HCEC 1CT (cell line): ENCODE data around the gene GRIP2.

Experiments
- DNase-seq: peaks from one replicate; pipeline ENCODE4 v3.0.0-alpha.2; 2017

Gene GRIP2

DNA sequence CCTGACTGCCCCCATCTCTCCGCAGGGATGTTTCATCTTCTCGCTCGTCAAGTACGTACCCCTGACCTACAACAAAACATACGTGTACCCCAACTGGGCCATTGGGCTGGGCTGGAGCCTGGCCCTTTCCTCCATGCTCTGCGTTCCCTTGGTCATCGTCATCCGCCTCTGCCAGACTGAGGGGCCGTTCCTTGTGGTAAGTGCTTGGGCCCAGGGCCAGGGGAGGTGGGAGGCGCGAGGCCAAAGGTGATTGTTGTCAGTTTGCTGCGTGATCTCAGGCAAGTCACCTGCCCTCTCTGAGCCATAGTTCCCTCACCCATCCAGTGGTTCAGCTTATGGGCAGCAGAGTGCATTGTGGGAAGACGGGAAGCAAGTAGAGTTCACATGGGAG lies 58.5 kb downstream of the GRIP2 start:
- no peak for DNase-seq

DNA sequence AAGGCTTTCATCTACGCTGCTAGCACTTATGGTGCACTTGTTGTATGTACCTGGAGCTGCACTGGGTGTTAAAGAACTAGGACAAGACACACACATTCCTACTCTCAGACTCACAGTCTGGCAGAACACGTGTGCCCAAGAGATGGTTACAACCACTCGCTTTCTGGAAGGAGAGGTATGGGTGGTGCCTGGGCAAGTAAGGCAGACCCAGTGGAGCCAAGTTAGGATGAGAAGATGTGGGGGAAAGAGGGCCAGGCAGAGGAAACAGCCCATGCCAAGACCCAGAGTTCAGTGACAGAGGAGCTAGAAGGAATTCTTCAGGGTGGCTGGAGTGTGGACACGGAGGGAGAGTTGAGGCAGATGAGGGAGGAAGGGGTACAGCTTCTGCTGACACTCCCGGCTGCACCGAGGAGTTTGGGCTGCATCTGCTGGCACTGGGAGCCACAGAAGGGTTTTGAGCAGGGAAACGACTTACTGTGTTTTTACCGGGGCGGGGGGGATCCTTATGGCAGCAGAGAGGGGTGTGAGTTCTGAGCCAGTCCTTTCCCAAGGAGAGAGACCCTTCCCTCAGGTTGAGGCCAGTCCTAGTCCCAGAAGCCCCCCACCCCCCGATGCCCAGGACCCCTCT lies 59.0 kb downstream of the GRIP2 start:
- DNase-seq = no peak

DNA sequence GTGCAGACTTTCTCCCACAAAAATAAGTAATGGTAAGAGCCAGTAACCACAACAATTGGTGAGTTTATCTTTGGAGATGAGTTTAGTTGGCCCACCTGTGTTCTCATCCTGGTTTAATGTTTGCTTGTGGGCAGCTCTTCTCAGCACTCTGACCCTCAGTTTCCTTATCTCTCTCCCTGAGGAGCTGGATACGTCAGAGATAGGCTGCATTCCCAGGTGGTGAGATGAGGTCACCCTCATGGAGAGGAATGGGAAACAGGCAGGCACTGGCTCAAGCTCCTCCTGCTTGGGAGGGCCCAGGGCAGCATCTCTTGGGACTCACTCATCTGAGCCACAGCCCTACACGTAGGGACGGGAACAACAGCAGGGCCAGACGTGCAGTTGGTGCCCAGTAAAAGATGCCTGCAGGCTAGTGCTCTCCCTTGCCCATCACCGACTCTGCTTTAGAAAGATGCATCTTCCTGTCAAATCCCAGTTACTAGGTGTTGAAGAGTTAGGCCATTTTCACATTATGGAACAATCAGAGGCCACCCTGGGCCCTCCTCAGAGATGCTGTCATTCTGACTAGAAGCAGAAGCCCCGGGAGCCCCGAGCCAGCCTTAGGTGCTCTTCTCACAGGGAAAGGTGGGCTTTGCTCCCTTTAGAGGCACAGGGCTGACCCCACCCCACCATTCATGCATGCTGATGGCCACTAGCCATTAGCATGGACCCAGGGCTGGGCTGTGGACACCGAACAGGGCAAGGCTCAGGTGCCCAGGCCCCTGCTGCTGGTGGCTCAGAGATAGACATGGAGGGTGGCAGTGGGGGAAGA lies 59.7 kb downstream of the GRIP2 start:
- DNase-seq = no peak

DNA sequence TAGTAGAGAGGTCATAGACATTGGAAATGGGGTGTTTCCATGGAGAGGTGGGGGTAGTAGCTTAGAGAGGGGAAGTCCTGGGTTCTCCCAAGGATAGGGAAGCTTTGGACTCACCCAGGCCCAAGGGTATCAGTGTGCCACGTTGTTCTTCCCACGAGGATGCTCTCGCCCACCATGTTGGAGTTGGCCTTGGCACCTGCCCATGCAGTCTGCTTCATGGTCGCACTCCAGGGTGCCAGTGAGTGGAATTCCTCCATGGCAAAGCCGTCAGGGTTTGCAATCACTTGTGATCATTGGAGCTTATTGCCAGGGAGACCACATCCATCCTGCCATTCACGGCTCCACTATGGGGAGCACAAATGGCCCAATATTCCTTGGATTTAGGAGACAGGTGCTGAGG lies 60.6 kb downstream of the GRIP2 start:
- no peak for DNase-seq

DNA sequence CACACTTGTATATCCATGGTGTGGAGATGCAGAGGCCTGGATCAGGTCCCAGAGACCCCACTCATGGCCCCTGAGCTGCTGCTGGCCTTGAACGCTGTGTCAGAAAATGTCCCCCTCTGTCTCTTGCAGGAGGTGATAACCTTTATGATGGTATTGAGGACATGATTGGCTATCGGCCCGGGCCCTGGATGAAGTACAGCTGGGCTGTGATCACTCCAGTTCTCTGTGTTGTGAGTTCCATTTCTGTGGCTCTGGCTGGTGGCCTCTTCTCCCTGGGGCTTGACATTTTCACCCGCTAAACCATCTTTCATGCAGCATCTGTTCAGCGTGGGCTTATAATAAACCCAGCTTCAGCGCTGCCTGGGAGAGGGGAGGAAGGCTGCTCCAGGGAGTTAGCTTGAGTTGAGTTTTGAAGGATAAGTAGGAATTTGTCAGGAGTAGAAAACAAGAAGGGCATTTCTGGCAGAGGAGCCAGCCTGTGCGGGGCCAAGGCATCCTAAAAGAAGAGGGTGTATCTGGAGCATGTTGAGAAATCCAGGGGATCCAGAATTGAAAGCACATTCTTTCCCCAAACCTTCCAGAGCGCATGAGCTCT lies 61.1 kb downstream of the GRIP2 start:
- DNase-seq = no peak

DNA sequence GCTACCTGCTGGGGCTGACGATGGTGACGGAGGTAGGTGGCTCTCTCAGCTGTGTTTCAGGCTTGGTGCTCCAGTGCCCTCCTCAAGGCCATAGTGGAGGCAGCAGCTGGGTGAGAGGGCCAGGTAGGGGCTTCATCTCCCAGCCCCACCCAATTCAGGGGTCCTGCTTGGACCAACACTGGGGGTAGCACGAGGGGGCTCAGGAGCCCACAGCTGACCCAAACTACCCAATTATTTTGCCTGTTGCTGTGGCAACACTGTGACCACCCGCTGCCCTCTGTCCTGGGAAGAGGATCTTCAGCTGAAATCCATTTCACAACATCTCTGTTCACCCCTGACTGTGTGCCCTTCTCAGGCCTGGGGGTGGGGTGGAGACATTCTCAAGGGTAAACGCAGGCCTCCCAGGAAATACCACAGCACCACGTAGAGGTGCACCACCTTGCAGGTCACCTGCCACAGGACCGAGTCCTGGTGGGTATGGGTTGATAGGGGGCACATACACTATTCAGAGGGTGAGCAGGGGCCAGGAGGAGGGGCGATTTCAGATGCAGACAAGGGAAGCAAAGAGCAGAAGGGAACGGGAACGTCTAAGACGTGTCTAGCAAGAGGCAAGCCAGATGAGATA lies 62.7 kb downstream of the GRIP2 start:
- no peak for DNase-seq

DNA sequence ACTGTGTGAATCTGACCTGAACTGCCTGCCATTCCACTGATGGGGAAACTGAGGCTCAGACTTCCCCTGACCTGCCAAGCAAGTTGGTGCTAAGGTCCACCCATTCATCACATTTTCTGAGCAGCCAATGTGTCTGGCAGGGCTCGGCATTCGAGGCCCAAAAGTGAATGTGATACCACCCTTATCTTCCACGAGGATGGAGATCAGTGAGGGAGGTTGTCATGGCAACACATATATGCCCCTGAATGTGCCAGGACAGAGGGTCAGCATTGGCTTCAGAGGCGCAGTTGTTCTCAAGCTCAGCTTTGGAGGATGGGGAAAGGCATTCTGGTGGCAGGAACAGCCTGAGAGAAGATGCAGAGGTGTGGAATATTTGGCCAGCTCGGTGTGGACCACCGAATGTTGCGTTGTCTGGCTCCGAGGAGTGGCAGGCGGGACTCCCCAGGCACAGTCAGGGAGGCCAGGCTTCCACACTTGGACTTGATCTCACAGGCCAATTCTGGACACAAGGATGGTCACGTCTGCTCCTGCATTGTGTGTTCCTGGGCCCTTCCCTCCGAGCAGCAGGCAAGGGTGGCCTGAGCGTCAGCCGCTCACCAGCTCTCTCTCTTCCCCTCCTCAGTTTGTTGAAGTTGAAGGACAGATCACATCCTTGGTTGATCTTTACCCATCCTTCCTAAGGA lies 63.4 kb downstream of the GRIP2 start:
- DNase-seq = no peak

DNA sequence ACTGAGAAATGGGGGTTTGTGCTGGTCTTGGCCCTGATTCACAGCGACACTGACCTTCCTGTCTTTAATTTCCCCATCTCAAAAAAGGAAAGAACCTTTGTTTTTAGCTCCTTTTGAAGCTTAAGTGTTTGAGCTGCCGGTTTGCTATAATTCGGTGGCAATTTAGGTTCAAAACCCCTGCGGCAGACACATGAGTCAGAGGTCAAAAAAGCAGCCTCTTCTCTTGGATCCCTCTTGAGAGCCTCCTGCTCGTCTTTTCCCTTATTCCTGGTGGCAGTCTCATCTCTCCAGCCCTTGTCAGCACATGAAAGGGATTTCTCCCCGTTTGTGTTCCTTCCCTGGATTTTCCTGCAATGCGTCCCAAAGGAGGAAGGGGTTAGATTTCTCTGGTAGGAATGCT lies 64.5 kb downstream of the GRIP2 start:
- DNase-seq = no peak

DNA sequence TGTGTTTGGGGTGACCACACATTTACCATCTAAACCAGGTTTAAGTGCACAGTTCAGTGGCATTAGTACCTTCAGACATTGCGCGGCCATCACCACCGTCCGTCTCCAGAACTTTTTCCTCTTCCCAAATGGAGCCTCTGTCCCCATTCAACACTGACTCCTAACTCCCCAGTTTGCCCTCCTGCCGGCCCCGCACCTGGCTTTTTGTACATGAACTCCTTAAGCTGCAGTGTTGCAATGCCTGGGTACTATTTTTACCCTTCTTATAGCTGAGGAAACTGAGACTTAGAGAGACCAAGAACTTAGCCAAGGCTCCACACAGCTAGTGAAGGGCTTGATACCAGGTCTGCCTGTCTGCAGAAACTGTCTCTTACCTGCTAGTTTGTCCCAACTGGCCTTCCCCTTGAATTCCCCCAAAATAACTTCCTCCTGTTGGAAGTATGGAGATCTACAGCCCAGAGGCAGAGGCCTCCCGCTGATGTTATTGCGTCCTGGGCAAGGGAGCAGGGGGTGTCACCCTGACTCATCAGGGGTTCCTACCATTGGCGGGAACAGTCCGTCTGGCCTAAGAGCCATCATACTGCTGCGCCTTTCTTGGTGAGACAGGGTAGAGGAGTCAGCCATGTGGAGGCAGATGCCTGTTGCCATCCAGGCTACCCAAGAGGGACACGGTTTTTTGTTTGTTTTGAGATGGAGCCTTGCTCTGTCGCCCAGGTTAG lies 65.6 kb downstream of the GRIP2 start:
- DNase-seq = no peak

DNA sequence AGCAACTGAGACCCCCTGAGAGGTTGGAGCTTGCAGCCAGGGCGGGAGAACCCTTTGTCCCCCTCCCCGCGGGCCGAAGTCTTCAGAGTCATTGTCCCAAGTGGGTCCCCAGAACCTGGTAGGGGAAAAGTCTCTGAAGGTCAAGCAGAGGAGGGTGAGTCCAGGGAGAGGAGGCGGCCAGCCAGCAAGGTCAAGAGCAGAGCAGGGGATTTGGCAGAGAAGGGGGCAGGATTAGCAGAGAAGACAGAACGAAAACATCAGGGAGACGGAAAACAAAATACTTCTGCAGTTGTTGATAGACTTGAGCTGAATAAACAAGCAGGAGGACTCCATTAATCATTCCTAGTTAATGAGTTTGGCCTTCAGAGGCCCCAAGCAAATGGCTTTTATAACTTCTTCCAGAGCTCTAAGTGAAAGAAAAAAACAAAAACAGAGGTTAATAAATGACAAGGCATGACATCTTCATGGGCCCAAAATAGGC lies 66.7 kb downstream of the GRIP2 start:
- DNase-seq = no peak

DNA sequence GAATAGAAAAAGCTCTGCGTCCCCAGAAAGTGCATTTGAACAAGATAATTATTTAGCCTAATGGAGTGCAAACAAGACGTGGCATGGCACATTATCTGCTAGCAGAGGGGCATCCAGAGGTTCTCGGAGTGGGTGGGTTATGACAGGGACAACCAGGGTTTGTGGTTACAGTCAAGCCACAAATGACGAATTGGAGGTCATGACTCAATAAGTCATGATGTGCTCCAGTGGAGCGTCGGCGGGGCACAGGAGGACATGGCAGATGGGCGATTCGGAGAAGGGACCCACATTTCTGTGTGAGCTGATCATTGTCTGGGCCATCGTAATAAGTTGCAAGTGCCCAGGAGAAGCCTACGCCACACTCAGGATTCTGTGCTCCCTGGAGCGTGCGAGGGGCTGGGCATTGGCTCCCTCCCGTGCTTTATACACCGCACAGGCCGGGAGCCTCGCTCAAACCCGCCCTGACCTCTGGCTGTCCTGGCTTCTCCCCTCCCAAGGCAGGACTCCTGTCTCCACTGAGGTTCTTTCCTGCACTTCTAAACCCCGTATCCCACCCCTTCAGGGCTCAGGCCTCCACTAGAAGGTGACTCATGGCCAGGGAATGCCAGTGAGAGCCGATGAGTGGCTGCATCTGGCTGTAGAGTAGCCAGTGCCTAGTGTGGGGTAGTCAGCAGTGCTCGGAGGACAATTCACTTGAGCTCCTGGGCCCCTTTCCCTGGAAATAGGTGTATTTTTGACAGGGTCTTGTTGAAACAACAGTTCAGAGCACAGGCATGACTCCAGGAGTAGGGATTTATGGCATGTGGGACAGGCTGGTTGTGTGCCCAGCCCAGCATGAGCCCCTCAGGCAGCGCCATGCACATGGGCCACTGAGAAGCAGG lies 67.4 kb downstream of the GRIP2 start:
- peak; percentile 93 for DNase-seq

DNA sequence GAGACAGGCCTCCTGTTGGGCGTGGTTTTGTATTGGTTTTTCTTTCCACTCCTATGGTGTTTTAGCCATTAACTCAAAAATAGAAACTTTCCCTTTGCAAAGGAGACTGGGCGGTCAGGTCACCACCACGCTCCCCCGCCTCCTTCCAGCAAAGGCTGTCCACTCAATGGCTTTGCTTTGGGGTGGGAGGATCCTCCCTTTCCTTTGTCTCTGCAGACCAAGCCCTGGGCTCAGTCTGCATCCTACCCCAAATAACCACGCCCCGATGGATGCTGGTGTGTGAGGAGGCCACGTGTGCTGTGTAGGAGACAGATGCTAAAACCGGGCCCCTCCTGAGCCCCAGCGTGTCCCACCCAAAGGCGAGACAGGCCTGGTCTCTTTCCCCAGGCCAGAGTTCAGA lies 68.5 kb downstream of the GRIP2 start:
- DNase-seq = no peak

DNA sequence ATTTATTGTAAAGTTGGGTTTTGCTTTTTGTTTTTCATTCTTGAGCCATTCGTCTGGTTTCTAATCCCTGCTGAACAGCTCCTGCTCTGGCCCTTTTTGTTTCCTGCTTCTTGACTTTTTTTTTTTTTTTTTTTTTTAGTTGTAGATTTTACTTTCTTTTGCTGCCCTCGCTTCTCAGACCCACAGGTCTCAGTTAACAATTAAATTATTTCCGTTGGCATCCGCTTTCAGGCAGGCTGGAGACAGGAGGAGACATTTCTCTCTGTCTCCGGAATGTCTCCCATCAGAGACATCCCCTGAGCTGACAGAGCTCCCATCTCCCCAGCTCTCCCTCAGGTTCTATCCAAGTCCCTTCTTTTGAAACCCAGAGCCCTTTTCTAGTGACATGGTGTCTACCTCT lies 69.1 kb downstream of the GRIP2 start:
- DNase-seq = no peak

DNA sequence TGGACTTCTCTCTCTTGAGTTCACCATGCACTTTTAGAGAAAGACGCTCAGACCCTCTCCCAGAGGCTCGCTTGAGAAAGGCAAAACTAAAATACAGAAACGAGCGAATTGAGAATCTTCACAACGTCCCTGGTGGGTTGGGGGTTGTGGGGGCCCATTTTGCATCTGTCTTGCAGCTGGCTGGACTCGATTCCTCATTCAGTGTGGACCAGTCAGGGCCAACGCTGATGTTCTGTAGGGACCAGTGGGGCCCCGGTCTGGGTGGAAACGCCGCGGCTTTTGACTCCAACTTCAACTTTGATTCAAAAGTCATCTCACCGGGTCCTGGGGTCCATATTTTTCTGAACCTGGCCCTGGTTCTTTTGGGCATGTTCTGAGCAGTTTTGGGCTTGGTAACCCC lies 69.7 kb downstream of the GRIP2 start:
- DNase-seq = no peak

DNA sequence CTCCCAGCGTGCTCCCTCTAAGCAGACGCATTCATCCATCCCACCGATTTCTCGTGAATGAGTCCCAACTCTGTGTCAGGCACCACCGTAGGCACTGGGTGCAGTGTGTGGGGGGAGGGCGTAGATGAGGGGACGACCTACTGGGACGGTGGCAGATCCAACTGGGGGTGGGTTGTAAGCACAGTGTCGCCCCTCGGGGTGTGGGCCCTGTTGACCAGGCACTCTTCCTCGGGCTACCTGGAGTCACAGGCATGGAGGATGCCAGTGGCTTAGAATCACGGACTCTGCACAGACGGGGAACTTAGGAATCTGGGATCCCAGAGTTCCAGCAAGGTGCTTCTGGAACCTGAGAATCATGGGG lies 71.5 kb downstream of the GRIP2 start:
- no peak for DNase-seq

DNA sequence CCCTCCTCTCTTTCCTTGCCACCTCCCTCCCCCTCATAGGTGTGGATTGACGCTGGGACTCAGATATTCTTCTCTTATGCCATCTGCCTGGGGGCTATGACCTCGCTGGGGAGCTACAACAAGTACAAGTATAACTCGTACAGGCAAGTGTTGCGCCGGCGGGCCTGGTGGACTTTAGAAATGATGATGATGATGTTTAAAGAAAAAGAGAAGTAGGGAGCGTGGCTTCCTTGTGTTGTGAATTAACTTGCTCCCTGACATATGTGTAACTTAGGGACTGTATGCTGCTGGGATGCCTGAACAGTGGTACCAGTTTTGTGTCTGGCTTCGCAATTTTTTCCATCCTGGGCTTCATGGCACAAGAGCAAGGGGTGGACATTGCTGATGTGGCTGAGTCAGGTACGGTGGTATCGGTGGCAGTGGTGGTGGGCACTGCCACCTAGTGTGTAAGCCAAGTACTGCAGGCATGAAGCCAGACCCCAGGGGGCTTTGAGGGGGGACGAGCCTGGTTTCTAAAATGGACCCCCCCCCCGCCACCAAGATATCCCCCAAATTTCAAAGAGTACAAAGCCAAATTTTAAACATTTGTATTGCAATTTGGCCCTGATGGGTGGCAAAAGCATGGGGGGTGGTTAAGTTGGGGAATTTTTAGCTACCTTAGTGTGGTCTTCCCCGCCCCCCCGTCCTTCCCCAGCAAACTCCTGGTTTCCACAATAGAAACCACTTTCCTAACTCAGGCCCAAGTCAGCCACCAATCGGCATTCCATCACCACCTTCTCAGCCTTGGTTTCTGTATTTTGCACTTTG lies 72.1 kb downstream of the GRIP2 start:
- no peak for DNase-seq

DNA sequence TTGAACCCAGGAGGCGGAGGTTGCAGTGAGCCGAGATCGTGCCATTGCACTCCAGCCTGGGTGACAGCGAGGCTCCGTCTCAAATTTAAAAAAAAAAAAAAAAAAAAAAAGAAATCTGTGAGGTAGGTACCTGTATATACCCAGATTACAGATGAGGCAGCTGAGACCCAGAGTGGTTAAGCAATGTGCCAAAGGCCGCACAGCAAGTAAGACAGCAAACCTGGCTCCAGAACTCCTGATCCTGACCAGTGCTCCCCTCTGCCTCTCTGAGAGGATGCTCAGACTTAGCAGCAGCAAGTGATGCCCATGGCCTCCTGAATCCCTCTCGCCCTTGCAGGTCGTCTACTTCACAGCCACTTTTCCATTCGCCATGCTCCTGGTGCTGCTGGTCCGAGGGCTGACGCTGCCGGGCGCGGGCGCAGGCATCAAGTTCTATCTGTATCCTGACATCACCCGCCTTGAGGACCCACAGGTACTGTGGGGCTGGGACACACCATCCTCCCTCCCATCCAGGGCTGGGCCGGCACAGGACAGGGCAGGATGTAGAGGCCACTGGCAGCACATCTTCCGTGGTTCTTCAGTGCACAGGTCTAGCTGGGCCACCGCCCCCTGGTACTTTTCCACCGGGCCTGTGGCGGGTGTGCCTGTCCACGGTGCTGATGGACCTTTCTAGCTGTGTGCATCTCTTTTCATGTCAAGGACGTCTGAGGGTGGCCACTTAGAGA lies 73.8 kb downstream of the GRIP2 start:
- no peak for DNase-seq

DNA sequence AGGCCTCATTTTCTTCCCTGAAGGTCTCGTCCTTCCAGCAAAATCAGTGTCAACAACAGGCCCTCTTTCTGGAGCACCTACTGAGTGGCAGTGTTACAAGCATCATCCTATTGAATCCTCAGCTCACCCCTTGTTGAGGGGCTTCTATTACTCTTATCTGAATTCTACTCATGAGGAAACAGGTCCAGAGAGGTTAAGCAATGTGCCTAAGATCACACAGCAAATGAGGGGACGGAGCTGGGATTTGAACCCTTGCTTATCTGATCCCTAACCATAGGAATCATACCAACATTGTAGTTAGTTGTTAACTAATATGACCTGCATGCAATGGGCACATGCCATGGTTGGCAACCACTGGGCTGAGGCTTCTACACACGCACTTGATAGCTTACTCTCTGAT lies 74.7 kb downstream of the GRIP2 start:
- no peak for DNase-seq

DNA sequence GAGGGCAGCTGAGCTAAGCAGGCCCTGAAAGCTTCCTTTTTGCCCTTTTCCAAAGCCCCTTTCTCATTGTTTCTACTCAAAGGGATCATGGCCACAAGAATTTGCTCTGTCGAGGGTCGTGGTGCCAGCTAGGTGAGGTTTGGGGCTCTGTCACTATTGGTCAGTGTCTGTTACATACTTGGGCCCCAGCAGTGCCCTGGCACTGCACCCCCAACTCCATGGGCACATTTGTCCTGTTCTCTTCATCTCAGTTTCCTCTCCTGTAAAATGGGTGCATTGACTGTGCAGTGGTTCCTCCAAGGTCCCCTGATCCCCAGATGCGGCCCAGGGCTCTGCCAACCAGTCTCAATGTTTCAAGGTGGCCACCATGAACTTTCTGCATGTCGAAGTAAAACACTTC lies 75.6 kb downstream of the GRIP2 start:
- no peak for DNase-seq

DNA sequence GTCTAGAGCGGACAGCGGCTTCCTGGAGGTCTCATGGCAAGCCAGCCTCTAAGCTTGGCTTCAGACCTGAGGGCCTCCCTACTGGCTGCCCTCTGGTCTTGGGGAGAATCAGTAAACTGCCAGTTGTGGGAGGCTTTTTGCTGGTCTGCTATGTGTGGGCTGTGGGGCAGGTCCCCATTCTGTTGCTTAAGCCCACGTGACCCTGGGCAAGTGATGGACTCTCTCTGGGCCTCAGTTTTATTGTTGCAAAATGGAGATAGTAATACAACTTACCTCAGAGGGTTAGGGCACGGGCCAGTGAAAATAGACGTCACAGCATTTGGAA lies 76.0 kb downstream of the GRIP2 start:
- no peak for DNase-seq
